ENCODE results near the gene SREK1.
"Not testable (repeated sequence)": the region's sequence is repeated elsewhere in the genome, so short reads cannot be mapped to it uniquely, and the experiment has no call there.

SREK1 gene

DNA sequence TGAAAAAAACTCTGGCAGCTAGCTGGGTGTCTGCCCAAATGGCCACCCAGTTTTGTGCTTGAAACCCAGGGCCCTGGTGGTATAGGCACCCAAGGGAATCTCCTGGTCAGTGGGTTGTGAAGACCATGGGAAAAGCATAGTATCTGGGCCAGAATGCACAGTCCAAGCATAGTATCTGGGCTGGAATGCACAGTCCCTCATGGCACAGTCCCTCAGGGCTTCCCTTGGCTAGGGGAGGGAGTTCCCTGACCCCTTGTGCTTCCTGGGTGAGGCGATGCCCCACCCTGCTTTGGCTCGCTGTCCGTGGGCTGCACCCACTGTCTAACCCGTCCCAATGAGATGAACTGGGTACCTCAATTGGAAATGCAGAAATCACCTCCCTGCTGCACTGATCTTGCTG lies 78.8 kb downstream of the SREK1 start:
- DNase-seq, result not testable (repeated sequence)

DNA sequence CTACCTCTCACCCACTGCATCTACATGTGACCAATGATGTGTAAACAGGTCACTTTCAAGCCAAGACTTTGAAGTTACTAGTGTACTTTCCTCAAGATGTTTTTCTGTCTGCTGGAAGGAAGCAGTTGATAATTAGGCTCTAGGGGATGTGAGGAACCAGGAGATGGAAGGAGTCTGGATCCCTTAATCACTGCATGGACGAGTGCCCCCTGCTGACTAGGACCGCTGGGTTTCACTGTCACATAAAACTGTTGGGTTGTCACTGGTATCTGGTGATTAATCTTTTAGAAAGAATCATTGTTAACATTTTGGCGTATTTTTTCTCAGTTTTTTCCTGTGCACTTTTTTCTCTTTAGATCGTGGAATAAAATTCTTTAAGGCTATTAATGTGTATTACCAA lies 79.5 kb downstream of the SREK1 start:
- DNase-seq, result peak in 1 of 2 experiments; percentile 11

- DNase-seq, result peak; percentile 34 to 55
Observed at GRCh38 chr5:66224274-66224673, 80.2 kb downstream of the SREK1 start.

DNA sequence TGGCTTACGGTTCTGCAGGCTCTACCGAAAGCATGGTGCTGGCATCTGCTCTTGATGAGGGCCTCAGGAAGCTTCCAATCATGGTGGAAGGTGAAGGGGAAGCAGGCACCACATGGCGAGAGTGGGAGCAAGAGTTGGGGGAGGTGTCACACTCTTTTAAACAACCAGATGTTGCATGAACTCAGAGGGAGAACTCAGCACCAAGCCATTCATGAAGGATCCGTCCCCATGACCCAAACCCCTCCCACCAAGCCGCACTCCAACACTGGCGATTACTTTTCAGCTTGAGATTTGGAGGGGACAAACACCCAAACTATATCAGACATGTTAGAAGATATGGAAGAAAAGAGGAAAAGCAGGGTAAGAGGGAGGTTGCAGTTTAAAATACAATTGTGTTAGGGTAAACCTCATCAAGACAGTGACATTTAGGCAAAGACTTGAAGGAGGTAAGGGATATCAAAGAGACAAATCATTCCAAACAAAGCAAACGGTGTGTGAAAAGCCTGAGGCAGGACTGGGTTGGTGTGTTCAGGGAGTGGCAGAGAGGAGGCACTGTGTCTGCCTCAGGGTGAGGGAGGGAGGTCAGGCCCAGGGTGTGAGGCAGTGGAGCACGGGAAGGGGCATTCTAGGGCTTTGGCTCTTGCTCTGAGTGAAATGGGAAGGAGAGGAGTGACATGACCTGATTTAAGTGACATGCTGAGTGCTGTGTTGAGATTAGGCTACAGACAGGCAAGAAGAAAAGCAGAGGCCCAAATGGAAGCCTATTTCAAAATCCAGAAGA lies 80.9 kb downstream of the SREK1 start:
- no peak for DNase-seq

GRCh38 chr5:66230551-66230950 lies 86.5 kb downstream of the SREK1 start:
- peak; percentile 42 to 51 for DNase-seq

DNA sequence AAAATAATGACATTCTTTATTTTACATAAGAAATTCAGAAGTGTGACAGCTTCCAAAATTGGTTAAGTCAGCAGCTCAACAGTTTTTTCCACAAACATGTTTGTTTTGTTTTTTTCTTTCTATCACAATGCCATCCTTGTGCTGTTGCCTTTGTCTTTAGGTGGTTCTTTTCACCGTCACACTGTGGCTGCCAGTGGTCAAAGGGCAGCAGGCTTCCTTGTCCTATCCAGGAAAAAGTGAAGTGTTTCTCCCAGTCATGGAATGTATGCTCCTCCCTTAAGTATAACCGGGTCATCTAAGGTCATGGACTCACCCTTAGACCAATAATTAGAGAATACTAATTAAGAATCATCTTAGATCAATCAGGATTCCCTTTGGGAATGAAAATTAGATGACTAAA lies 87.4 kb downstream of the SREK1 start:
- DNase-seq, result no peak

DNA sequence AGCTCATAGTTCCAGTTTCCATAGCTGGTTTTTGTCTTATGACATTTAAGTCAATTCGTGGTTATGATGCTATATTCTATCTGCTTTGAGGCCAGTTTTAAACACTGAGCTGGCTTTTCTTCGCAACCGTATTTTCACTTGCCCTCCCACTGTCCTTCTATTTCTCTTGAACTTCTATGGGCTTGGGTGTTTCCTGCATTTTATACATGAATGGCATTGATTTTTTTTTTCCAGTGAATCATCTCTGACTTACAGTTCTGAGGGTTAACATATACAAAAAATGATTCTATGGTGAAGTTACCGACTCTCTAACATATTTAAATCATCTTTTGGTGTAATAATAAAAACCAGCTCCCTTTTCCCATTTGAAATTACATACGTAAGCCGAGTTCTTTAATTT lies 88.2 kb downstream of the SREK1 start:
- DNase-seq, result no peak

- peak; percentile 95 to 97 for DNase-seq
Observed at GRCh38 chr5:66232706-66233445, 88.8 kb downstream of the SREK1 start.

Data from SHP77 (cell line).